GM18508 (cell line): ENCODE measurements around the gene ICA1.

Source experiments
- ATAC-seq: cut with Tn5 transposase; IDR thresholded peaks from one replicate; pipeline ENCODE4 v1.9.1; 2021; ENCODE audit warnings: moderate number of reproducible peaks; ENCODE audit not compliant: insufficient read depth, unreplicated experiment

The ICA1 gene

DNA sequence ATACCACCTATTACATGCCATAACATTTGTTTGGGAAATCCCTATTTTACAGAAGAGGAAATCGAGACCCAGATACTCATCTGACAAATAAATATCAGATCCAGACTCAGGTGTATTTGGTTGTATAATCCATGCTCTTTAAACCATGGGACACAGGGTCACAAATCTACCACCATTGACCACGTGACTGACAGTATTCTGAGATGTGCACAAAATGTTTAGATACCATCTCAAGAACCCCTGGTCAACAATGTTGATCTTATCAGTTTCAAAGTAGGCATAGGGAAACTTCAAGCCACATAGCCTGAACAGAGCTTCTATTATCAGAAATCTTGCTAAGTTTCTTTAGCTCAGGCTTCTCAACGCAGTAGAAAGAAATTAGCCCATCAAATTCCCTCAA lies 93.6 kb downstream of the ICA1 start:
- no peak for ATAC-seq

- ATAC-seq: no peak
Observed at GRCh38 chr7:8165150-8165549, 96.8 kb downstream of the ICA1 start.

- ATAC-seq: no peak
Observed at GRCh38 chr7:8162181-8162580, 99.8 kb downstream of the ICA1 start.

DNA sequence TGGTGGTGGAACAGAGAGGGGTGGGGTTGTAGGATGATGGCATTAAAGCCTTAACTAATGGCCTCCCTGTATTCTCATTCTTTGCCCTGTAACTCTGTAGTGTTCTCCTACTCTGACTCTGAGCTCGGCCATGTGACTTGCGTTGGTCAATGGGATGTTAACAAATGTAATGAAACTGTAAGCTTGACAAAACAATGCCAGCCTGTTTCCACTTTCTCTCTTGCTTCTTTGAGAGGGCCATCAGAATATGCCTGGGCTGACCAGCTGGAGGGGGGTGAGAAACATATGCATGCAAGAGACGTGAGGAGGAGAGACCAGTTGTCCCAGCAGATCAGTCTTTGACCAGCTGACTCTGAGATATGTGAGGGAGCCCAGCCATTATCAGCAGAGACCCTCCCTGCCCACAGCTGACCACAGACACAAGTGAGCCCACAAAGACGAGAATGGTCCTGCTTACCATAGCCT lies 100.6 kb downstream of the ICA1 start:
- no peak for ATAC-seq

- ATAC-seq: no peak
Observed at GRCh38 chr7:8160779-8161345, 101.1 kb downstream of the ICA1 start.

GRCh38 chr7:8160250-8160649 lies 101.7 kb downstream of the ICA1 start:
- no peak for ATAC-seq

GRCh38 chr7:8159595-8159994 lies 102.4 kb downstream of the ICA1 start:
- ATAC-seq: no peak

GRCh38 chr7:8157296-8157695 lies 104.7 kb downstream of the ICA1 start:
- no peak for ATAC-seq

DNA sequence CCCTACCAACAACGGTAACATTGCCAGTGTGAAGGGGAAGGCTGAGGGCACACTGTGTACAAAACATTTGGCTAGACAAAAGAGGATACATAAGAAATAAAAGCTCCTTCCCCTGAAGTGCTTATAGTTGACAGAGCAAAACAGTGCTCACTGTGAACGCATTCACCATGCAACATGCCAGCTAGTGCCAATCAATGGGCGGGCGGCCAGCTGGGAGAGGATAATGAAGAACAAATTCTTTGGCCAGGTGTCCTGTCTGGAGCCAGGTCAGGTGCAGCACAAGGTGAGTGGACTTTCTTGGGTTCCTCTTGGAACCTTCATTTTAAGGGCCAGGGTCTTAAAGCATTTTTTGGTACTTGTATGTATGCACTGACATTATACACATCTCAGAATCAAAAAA lies 106.1 kb downstream of the ICA1 start:
- ATAC-seq: no peak

DNA sequence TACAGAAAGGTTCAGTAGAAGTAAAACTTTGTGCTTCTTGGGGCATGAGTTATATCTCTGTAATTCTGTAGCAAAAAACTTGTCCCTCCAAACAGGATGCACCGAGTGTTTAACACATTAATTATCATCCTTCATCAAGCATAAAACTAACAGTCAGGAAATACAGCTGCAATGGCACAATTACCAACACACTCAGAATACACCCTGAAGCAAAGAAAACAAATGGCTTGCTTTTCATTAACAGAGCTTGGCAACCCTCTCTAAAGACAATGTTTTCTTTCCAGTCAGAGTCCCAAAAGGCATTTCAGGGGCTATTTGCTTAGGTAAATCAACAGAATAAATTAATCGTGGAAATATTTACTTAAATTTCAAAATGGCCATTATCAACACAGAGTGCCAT lies 107.7 kb downstream of the ICA1 start:
- no peak for ATAC-seq

DNA sequence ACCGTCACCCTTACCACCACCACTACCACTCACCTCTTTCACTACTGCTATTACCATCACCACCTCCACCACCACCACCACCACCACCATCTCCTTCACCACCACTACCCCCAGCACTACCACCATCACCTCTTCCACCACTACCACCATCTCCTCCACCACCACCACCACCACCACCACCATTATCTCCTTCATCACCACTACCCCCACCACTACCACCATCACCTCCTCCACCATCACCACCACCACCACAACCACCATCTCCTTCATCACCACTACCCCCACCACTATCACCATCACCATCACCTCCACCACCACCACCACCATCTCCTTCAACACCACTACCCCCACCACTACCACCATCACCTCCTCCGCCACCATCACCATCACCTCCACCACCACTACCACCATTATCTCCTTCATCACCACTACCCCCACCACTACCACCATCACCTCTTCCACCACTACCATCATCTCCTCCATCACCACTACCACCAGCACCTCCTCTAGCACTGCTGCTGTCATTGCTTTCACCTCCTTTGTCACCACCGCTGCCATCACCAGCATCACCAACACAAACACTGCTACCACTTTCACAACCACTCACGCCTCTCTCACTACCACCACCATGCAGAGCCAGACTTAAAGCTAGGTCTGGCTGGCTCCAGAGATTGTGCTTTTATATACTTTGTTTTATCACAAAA lies 109.3 kb downstream of the ICA1 start:
- ATAC-seq: no peak

GRCh38 chr7:8151161-8151725 lies 110.7 kb downstream of the ICA1 start:
- ATAC-seq: no peak

- ATAC-seq: no peak
Observed at GRCh38 chr7:8149222-8149621, 112.7 kb downstream of the ICA1 start.

- no peak for ATAC-seq
Observed at GRCh38 chr7:8147760-8148463, 114.1 kb downstream of the ICA1 start.

GRCh38 chr7:8146788-8147413 lies 115.1 kb downstream of the ICA1 start:
- ATAC-seq: no peak

- no peak for ATAC-seq
Observed at GRCh38 chr7:8146106-8146787, 115.7 kb downstream of the ICA1 start.

DNA sequence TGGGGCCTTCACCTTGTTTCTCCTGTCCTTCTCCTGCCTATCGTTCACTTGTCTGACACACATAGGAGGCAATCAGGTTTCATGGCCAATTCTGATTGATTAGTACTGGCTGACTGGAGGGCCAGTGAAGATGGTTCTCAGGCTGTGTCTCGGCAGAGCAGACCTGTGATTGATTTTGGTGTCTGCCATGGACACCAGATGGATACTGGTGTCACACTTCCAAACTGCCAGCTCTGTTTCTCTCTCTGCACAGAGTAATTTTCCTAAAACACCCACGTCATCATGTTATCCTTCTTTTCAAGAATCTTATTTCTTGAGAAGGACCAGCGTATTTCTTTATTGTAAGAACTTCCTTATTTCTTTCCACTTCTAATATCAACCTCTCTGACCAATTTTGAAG lies 117.1 kb downstream of the ICA1 start:
- ATAC-seq: no peak

DNA sequence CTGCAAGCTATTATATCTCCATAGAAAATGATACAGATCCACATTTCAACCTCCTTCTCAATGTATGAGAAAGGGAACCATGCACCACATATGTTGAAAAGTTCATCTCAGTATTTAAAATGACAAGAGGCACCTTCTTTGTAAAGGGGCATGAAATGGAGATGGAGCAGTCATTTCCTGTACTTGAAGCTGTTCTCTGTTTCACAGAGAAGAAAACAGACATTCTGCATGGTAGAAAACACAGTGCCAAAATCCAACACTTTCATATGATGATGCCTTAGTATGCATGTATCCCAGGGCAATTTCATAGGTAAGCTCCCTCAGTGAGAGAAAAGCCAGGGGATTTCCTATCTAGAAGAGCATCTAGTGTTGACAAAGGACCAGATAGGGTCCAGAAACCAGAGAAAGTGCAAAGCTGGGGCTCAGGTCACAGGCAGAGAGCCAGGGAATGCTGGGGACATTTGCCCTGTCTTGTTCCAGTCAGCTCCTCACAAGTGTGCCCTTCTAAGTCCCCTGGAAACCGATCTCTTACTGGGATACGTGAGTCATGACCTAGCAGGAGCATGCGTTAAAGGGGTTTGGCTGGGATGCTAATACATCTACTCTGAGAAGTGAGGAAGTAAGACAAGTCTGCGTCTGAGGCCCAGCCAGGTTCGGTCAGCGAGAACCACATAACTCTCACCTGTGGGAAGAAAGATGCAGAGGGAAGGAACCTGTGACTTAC lies 118.7 kb downstream of the ICA1 start:
- ATAC-seq: no peak

GRCh38 chr7:8142477-8142876 lies 119.5 kb downstream of the ICA1 start:
- no peak for ATAC-seq

DNA sequence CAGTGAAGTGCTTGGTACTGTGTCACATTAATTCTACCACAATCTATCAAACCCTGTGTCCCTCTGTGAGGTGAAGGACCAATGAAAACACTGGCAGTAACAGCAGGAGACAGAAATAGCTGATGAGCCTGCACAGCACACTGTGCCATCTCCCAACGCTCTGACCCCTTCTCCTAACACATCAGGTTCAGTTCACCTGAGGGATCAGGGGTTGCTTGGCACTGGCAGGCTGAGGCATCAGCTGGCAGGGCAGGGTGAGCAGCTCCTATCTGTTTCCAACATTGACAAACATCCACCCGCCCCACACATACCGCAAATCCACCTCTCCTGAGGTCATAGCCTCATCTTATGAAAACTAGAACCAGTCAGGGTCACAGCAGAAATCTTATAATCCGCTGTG lies 120.9 kb downstream of the ICA1 start:
- ATAC-seq: no peak
